ENCODE data around the gene HTR5A. TPM values are rescaled to one million over a fixed set of nuclear protein-coding genes. Genes with fewer than 3 reads are reported as not detected.

Gene HTR5A
- total and polyA plus RNA-seq, 2 experiments from 2014 or later: not detected

DNA sequence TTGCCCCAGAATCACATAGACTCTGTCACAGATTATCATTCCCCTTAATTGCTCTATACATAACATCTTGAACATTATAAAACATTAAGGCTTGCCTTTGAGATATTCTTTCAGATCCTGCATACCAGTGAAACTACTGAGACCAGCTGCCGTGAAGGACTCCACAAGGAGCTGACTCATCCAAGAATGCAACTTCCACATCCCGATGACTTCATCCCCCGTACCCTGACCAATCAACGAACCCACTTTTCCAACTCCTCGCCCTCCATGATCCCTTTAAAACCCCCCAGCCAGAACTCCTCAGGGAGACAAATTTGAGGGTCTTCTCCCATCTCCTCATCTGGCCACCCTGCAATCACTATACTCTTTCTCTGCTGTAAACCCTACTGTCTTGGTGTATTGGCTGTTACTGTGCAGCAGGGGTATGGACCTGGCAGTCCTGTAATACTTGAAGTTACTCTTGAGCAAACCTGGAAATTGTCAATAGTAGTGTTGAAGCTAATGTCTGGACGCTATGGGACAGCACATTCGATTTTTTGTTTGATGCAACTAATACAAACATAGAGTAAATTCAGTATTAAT is 49.8 kb downstream of the HTR5A start:
- no peak for TF ChIP-seq EZH2phosphoT487 (IDR thresholded peaks at IDR 0.05; ENCODE audit: low read depth, severe bottlenecking, unreplicated experiment)
- TF ChIP-seq CTCF (IDR thresholded peaks at IDR 0.05; ENCODE audit: poor library complexity): no peak
- TF ChIP-seq EZH2 (IDR thresholded peaks at IDR 0.05; ENCODE audit: borderline replicate concordance): no peak
- Histone ChIP-seq H3K27me3 (no peaks in the 10 kb centered on the region), H3K27ac (no peak overlapping the region), H3K4me3 (no peak overlapping the region), H4K20me1 (ENCODE audit: insufficient read depth, poor library complexity, severe bottlenecking) (no peaks in the 10 kb centered on the region), H3K9me3 (ENCODE audit: low read depth) (no peaks in the 10 kb centered on the region), H2AFZ (no peak overlapping the region), H3K4me1 (ENCODE audit: insufficient read depth) (no peaks in the 10 kb centered on the region), H3K4me2 (no peak overlapping the region), H3K79me2 (no peaks in the 10 kb centered on the region), H3K9me2 (replicated peaks; ENCODE audit: insufficient read depth) (no peaks in the 10 kb centered on the region), H3K36me3 (replicated peaks; ENCODE audit: insufficient read depth, low read depth) (no peaks in the 10 kb centered on the region)
- WGBS (ENCODE audit: low lambda C conversion rate, missing lambda C conversion rate): 87% methylated on average over 7 of the region's 7 CpGs
- DNase-seq (ENCODE audit: low spot score): no peak

- no peaks in the 10 kb centered on the region for H3K4me1 ChIP-seq (ENCODE audit: insufficient read depth)
- H4K20me1 ChIP-seq (ENCODE audit: insufficient read depth, poor library complexity, severe bottlenecking): no peaks in the 10 kb centered on the region
- H3K79me2 ChIP-seq: no peaks in the 10 kb centered on the region
- no peaks in the 10 kb centered on the region for H3K9me3 ChIP-seq (ENCODE audit: low read depth)
- H3K27me3 ChIP-seq: no peaks in the 10 kb centered on the region
- TF ChIP-seq CTCF (IDR thresholded peaks at IDR 0.05; ENCODE audit: poor library complexity): no peak
- TF ChIP-seq EZH2phosphoT487 (IDR thresholded peaks at IDR 0.05; ENCODE audit: low read depth, severe bottlenecking, unreplicated experiment): no peak
- TF ChIP-seq EZH2 (IDR thresholded peaks at IDR 0.05; ENCODE audit: borderline replicate concordance): no peak
- 84% methylated on average over 4 of the region's 4 CpGs for WGBS (ENCODE audit: low lambda C conversion rate, missing lambda C conversion rate)
- no peaks in the 10 kb centered on the region for H3K9me2 ChIP-seq (replicated peaks; ENCODE audit: insufficient read depth)
- no peak overlapping the region for H2AFZ ChIP-seq
- no peak for DNase-seq (ENCODE audit: low spot score)
- no peak overlapping the region for H3K4me3 ChIP-seq
- no peaks in the 10 kb centered on the region for H3K36me3 ChIP-seq (replicated peaks; ENCODE audit: insufficient read depth, low read depth)
- no peak overlapping the region for H3K27ac ChIP-seq
- no peak overlapping the region for H3K4me2 ChIP-seq
Observed at GRCh38 chr7:155120460-155120859, 50.3 kb downstream of the HTR5A start.

DNA sequence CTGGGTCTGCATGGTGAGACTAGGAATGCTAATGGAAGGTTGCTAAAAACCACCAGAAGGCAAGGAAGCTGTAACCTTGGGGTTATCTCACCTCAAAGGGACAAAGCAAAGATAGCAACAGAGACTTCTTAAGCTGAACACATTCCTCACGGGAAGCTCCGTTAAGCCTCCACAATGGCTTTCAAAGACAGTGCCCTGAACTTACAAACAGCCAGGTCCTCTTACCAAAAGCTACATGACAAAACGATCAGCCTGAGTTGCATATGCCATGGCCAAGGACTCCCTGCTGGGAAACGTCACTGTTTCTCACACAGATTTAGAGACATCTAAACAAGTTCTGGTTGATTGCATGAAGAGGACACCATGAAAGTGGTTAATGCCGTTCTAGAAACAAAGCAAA is 52.7 kb downstream of the HTR5A start:
- H3K27me3 ChIP-seq: no peaks in the 10 kb centered on the region
- no peaks in the 10 kb centered on the region for H3K79me2 ChIP-seq
- no peak overlapping the region for H3K27ac ChIP-seq
- no peaks in the 10 kb centered on the region for H3K9me3 ChIP-seq (ENCODE audit: low read depth)
- no peak overlapping the region for H3K4me3 ChIP-seq
- H3K4me2 ChIP-seq: no peak overlapping the region
- 14% methylated on average over 5 of the region's 5 CpGs for WGBS (ENCODE audit: low lambda C conversion rate, missing lambda C conversion rate)
- H3K36me3 ChIP-seq (replicated peaks; ENCODE audit: insufficient read depth, low read depth): no peaks in the 10 kb centered on the region
- DNase-seq (ENCODE audit: low spot score): no peak
- H3K9me2 ChIP-seq (replicated peaks; ENCODE audit: insufficient read depth): no peaks in the 10 kb centered on the region
- H3K4me1 ChIP-seq (ENCODE audit: insufficient read depth): peaks cover 4% of the 10 kb centered on the region
- no peak for TF ChIP-seq CTCF (IDR thresholded peaks at IDR 0.05; ENCODE audit: poor library complexity)
- no peak for TF ChIP-seq EZH2 (IDR thresholded peaks at IDR 0.05; ENCODE audit: borderline replicate concordance)
- TF ChIP-seq EZH2phosphoT487 (IDR thresholded peaks at IDR 0.05; ENCODE audit: low read depth, severe bottlenecking, unreplicated experiment): no peak
- H4K20me1 ChIP-seq (ENCODE audit: insufficient read depth, poor library complexity, severe bottlenecking): no peaks in the 10 kb centered on the region
- H2AFZ ChIP-seq: no peak overlapping the region
